Retina (tissue), 1 donor: ENCODE measurements around the gene CCDC194.
A peak's percentile ranks its signal among the peaks of the same experiment; 100 is the strongest.

ENCODE experiments used
- DNase-seq: peaks from one replicate; pipeline ENCODE4 v3.0.0-alpha.2; 2016

The CCDC194 gene

DNA sequence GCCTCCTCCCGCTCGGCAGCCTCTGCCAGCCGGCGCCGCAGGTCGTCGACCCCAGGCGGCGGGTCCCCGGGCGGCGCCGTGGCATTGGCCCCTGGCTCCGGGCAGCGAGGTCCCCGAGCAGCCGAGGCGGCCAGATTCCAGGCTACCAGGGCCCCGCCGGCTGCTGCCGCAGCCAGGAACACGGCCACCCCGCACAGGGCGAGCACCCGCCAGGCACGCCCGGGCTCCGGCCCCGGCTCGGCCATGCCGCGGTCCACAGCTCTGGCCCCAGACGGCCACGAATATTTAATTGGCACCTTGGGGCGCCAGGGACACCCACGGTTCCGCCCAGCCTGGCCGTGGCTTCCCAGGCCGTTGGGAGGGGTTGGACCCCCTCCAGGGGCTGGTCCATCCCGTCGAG lies at the start of gene CCDC194:
CCDC194 (minus strand) TSS at position 283 of the 400 bp plus-strand sequence; CDS start at position 245, 38 bp downstream.
- no peak for DNase-seq

DNA sequence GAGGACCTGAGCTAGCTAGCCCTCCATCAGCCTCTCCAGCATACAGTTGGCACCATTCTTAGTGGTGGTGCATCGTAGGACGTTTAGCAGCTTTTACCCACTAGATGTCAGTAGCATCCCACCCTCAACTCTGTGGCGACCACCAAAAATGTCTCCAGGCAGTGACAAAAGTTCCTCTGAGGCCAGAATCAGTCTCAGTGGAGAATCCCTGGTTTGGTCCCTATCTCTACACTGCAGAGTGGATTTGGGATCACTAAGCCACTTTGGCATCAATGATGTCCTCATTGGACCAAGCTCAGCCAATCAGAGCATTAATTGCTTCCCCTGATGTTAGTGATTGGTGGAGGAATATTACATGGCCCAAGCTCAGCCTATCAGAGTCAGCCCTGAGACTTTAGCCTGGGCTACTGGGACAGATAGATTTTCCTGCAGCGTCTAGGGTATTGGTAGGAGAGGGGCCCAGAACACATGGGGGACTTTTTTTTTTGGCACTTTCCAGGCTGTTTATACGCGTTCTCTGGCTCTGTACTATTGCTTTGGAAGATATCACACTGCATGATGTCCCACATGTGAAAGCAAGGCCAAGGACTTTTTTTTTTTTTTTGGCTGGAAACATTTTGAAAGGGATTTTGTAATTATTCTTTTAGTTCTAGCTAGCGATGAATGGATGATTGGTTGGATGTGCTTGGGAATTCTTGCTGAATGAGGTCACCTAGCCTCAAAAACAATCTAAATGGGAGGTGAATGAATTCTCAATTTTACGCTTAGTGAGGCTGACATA lies 47.4 kb upstream of the CCDC194 start:
- peak; percentile 42 for DNase-seq

DNA sequence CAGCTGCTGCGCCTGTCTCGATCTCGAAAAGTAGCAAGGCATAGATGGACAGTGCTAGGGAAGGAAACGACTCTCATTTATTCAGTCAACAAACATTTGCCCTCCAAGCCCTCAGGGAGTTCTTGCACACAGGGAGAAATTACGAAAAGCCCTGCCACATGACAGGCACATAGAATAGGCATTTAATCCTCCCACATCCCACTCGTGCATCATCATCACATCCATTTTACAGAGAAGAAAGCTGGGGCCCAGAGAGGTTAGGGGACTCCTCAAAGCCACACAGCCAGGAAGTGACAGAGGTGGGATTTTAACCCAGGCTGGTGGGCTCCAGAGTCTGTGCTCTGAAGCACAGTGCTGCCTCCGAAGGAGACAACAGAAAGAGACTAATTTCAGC lies 42.9 kb upstream of the CCDC194 start:
- no peak for DNase-seq

GRCh38 chr19:17436094-17436873 lies 42.3 kb upstream of the CCDC194 start:
- no peak for DNase-seq

- DNase-seq, result no peak
Measured at GRCh38 chr19:17435218-17435617, 41.2 kb upstream of the CCDC194 start.

DNA sequence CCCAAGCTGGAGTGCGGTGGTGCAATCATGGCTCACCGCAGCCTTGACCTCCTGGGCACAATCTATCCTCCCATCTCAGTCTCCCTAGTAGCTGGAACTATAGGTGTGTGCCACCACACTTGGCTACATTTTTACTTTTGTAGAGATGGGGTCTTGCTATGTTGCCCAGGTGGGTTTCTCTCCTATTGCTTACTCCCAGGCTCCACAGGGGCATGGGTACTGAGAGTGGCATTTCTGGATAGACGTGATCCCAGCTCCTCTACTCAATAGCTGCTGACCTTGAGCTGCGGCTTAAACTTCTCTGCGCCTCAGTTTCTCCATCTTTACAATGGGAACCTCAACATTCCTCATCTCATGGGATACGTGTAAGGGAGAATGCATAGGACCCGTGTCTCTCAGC lies 37.4 kb upstream of the CCDC194 start:
- DNase-seq, result no peak

DNA sequence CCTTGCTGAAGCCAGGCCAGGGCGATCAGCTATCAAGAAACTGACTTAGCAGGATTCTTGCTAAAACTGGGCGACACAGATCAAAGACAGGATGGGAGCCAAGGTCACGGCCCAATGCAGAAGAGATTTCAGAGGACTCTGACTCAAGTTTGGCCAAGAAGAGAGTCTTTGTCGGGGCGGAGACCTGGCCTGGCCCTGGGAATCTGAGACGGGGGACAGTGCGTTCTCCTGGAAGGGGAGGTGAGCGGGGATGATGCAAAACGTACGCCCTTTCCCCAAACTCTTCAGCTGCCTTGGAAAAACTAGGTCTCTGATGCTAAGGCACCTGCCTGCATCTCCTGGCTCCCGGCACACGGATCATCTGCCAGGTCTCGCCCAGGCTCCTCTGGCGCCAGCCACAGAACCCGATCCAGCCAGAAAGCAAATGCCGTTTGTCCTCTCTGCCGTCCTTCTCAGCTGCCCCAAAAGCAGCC lies 35.7 kb upstream of the CCDC194 start:
- DNase-seq, result no peak

GRCh38 chr19:17424743-17425365 lies 30.9 kb upstream of the CCDC194 start:
- peak; percentile 72 for DNase-seq

DNA sequence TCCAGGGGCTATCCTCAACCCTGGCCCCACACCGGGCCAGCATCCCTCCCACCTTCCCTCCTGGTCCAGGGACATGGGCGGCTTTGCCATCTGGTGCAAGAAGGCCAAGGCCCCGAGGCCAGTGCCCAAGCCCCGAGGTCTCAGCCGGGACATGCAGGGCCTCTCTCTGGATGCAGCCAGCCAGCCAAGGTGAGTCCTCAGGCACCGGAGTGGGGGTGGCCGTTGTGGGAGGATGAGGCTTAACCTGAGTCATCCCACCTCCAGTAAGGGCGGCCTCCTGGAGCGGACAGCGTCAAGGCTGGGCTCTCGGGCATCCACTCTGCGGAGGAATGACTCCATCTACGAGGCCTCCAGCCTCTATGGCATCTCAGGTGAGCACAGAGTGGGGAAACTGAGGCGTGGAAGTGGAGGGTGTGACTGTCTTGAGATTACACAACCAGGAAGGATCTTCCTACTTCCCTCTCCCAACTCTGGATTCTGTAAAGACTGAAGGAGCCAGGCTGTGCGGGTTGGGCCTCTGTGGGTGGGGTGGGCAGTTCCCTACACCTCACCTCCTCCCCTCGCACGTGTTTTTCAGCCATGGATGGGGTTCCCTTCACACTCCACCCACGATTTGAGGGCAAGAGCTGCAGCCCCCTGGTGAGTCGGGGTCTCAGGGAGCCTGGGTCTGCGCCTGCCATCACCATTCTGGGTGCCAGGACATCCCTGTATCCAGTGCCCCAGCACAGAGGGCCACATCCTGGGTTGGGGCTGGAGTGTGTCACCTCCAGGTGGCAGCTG lies 29.6 kb upstream of the CCDC194 start:
- DNase-seq, result no peak

- no peak for DNase-seq
Measured at GRCh38 chr19:17421942-17422341, 27.9 kb upstream of the CCDC194 start.

- no peak for DNase-seq
Measured at GRCh38 chr19:17420475-17420924, 26.5 kb upstream of the CCDC194 start.

- DNase-seq, result peak; percentile 98
Measured at GRCh38 chr19:17419621-17420474, 25.9 kb upstream of the CCDC194 start, which contains the start of gene MVB12A. TSS of gene MVB12A (plus strand) at chr19:17420047. CDS start at chr19:17420136, 89 bp downstream.

- no peak for DNase-seq
Measured at GRCh38 chr19:17419154-17419620, 25.2 kb upstream of the CCDC194 start.

- no peak for DNase-seq
Measured at GRCh38 chr19:17418710-17419109, 24.7 kb upstream of the CCDC194 start.

DNA sequence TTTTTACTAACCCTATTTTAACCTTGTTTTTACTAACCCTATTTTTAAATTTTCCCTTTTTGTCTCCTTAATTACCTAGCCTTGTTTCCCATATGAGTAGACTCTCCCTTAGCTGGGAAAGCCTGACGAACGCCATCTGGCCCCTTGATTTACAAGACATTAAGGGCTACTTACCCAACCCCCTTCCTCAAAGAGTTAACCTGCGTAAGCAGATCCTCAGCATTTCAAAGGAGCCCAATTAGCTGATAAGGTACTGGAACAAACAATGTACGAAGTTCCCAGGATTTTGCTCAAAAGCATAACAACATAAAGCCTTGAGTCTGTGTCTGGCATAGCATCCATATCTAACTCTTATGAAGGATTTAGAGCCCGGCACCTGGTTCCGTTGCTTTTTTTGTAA lies 21.1 kb upstream of the CCDC194 start:
- DNase-seq, result no peak

DNA sequence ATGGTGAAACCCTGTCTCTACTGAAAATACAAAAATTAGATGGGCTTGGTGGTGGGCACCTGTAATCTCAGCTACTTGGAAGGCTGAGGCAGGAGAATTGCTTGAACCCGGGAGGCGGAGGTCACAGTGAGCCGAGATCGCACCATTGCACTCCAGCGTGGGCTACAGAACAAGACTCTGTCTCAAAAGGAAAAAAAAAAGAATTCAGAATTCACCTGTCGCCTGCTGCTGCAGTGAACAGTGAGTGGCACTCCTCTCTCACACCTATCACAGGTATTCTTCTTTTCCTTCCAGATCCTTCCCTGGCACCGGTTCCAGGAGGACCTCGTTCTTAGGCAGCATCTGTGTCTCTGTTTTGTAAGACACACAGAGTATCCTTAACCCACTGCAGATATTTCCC lies 20.1 kb upstream of the CCDC194 start:
- DNase-seq, result no peak

DNA sequence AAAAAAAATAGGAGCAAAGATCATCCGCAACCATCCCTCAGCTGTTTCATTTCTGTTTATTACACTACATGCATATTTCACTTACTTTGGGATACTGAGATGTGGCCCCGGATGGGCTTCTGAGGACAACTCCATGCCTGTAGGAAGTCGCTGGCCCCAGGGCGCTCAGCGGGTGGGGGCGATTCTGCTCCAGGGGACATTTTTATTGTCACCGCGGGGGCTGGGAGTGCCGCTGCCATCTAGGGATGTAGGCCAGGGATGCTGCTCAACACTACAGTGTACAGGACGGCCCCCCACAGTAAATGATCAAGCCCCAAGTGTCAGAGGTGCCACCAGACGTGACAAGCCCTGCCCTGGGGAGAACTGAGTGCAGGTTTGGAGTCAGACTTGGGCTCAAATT lies 17.8 kb upstream of the CCDC194 start:
- DNase-seq, result no peak

GRCh38 chr19:17409990-17410389 lies 16.0 kb upstream of the CCDC194 start:
- no peak for DNase-seq

DNA sequence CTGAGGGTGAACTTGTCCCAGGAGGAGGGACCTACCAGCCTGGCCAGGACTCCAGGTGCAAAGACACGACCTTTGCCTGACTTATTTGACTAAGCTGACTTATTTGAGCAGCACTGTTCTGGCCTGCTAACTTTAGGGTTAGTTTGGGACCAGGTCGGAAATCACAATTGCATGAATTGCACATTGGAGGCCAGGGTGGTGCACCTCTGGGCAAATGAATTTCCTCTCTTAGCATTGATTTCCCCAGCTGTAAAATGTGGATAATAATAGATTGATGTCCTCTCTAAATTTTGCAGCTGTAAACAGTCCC lies 12.8 kb upstream of the CCDC194 start:
- no peak for DNase-seq

DNA sequence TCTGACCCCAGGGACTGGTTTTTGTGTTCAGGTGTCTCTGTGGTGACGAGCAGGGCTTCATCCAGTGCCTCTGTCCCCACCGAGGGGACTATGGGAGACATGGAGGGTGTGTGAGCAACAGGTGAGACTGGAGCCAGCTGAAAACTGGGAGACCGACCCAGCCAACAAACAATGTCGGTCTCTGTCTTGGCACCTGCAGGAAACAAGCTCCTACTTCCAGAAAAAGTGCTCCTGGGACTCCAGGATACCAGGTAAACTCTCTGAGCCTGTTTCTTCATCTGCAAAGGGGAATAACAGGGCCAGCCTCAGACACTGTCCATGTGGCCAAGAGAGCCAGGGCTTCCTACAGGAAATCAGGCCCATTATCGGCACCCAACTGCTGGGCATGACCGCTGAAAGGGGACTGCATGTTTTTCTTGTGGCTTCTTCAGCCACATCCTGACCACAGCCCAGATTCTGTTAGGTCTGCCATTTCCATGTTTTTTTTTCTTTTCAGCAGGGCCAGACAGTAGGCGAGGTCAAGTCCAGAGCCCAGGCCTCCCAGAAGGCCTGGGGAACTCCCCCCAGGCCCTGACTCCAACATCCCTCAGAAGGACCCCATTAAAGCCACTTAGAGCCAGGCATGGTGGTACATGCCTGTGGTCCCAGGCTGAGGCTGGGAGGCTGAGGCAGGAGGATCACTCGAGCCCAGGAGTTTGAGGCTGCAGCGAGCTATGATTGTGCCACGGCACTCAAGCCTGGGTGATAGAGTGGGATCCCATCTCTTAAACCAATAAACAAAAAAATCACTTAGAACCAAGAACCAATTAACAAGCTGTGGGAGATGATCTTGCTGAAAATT lies 12.3 kb upstream of the CCDC194 start:
- DNase-seq, result no peak
